ENCODE results near the gene MS4A8.
"Not testable (repeated sequence)": the region's sequence is repeated elsewhere in the genome, so short reads cannot be mapped to it uniquely, and the experiment has no call there.

Gene MS4A8

GRCh38 chr11:60741421-60741820 is 42.0 kb downstream of the MS4A8 start:
- Histone ChIP-seq H3K4me1 (ENCODE audit: insufficient read depth, low read length) (no peaks in the 10 kb centered on the region), H3K36me3 (ENCODE audit: insufficient read depth, low read length) (no peaks in the 10 kb centered on the region), H3K27me3 (ENCODE audit: insufficient read depth, low read length) (peaks cover 3% of the 10 kb centered on the region), H3K9me3 (ENCODE audit: low read length) (peaks cover 3% of the 10 kb centered on the region), H2AFZ (ENCODE audit: low read depth, low read length) (no peak overlapping the region), H3K4me3 (ENCODE audit: low read length) (no peak overlapping the region)

- Histone ChIP-seq H3K9me3 (ENCODE audit: low read length) (peaks cover 3% of the 10 kb centered on the region), H3K36me3 (ENCODE audit: insufficient read depth, low read length) (no peaks in the 10 kb centered on the region), H2AFZ (ENCODE audit: low read depth, low read length) (no peak overlapping the region), H3K27me3 (ENCODE audit: insufficient read depth, low read length) (no peaks in the 10 kb centered on the region), H3K4me3 (ENCODE audit: low read length) (no peak overlapping the region), H3K4me1 (ENCODE audit: insufficient read depth, low read length) (no peaks in the 10 kb centered on the region)
Observed at GRCh38 chr11:60743058-60743457, 43.6 kb downstream of the MS4A8 start.

GRCh38 chr11:60744114-60744513 is 44.7 kb downstream of the MS4A8 start:
- H3K4me1 ChIP-seq (ENCODE audit: insufficient read depth, low read length) = no peaks in the 10 kb centered on the region
- no peaks in the 10 kb centered on the region for H3K27me3 ChIP-seq (ENCODE audit: insufficient read depth, low read length)
- peaks cover 3% of the 10 kb centered on the region for H3K9me3 ChIP-seq (ENCODE audit: low read length)
- no peak overlapping the region for H3K4me3 ChIP-seq (ENCODE audit: low read length)
- no peak overlapping the region for H2AFZ ChIP-seq (ENCODE audit: low read depth, low read length)
- no peaks in the 10 kb centered on the region for H3K36me3 ChIP-seq (ENCODE audit: insufficient read depth, low read length)

- no peaks in the 10 kb centered on the region for H3K9me3 ChIP-seq (ENCODE audit: low read length)
- H2AFZ ChIP-seq (ENCODE audit: low read depth, low read length) = no peak overlapping the region
- no peak overlapping the region for H3K4me3 ChIP-seq (ENCODE audit: low read length)
- H3K4me1 ChIP-seq (ENCODE audit: insufficient read depth, low read length) = no peaks in the 10 kb centered on the region
- no peaks in the 10 kb centered on the region for H3K36me3 ChIP-seq (ENCODE audit: insufficient read depth, low read length)
- no peaks in the 10 kb centered on the region for H3K27me3 ChIP-seq (ENCODE audit: insufficient read depth, low read length)
Observed at GRCh38 chr11:60747359-60747873, 48.0 kb downstream of the MS4A8 start.

- Histone ChIP-seq H3K9me3 (ENCODE audit: low read length) (no peaks in the 10 kb centered on the region), H3K27me3 (ENCODE audit: insufficient read depth, low read length) (no peaks in the 10 kb centered on the region), H3K36me3 (ENCODE audit: insufficient read depth, low read length) (no peaks in the 10 kb centered on the region), H3K4me1 (ENCODE audit: insufficient read depth, low read length) (no peaks in the 10 kb centered on the region), H2AFZ (ENCODE audit: low read depth, low read length) (no peak overlapping the region), H3K4me3 (ENCODE audit: low read length) (no peak overlapping the region)
Observed at GRCh38 chr11:60748225-60748624, 48.8 kb downstream of the MS4A8 start.

GRCh38 chr11:60748821-60749220 is 49.4 kb downstream of the MS4A8 start:
- Histone ChIP-seq H3K4me3 (ENCODE audit: low read length) (no peak overlapping the region), H3K9me3 (ENCODE audit: low read length) (no peaks in the 10 kb centered on the region), H3K27me3 (ENCODE audit: insufficient read depth, low read length) (no peaks in the 10 kb centered on the region), H3K36me3 (ENCODE audit: insufficient read depth, low read length) (no peaks in the 10 kb centered on the region), H3K4me1 (ENCODE audit: insufficient read depth, low read length) (no peaks in the 10 kb centered on the region), H2AFZ (ENCODE audit: low read depth, low read length) (no peak overlapping the region)

- Histone ChIP-seq H3K9me3 (ENCODE audit: low read length) (no peaks in the 10 kb centered on the region), H3K4me3 (ENCODE audit: low read length) (no peak overlapping the region), H2AFZ (ENCODE audit: low read depth, low read length) (no peak overlapping the region), H3K4me1 (ENCODE audit: insufficient read depth, low read length) (no peaks in the 10 kb centered on the region), H3K27me3 (ENCODE audit: insufficient read depth, low read length) (no peaks in the 10 kb centered on the region), H3K36me3 (ENCODE audit: insufficient read depth, low read length) (no peaks in the 10 kb centered on the region)
Observed at GRCh38 chr11:60750911-60751310, 51.5 kb downstream of the MS4A8 start.

GRCh38 chr11:60753309-60753708 is 53.9 kb downstream of the MS4A8 start:
- no peaks in the 10 kb centered on the region for H3K4me1 ChIP-seq (ENCODE audit: insufficient read depth, low read length)
- H3K27me3 ChIP-seq (ENCODE audit: insufficient read depth, low read length) = no peaks in the 10 kb centered on the region
- no peaks in the 10 kb centered on the region for H3K36me3 ChIP-seq (ENCODE audit: insufficient read depth, low read length)
- H3K4me3 ChIP-seq (ENCODE audit: low read length) = no peak overlapping the region
- no peak overlapping the region for H2AFZ ChIP-seq (ENCODE audit: low read depth, low read length)
- H3K9me3 ChIP-seq (ENCODE audit: low read length) = no peaks in the 10 kb centered on the region

- Histone ChIP-seq H3K36me3 (ENCODE audit: insufficient read depth, low read length) (no peaks in the 10 kb centered on the region), H3K9me3 (ENCODE audit: low read length) (no peaks in the 10 kb centered on the region), H3K27me3 (ENCODE audit: insufficient read depth, low read length) (no peaks in the 10 kb centered on the region), H2AFZ (ENCODE audit: low read depth, low read length) (no peak overlapping the region), H3K4me3 (ENCODE audit: low read length) (no peak overlapping the region), H3K4me1 (ENCODE audit: insufficient read depth, low read length) (no peaks in the 10 kb centered on the region)
Observed at GRCh38 chr11:60754887-60755286, 55.5 kb downstream of the MS4A8 start.

- H3K36me3 ChIP-seq (ENCODE audit: insufficient read depth, low read length) = no peaks in the 10 kb centered on the region
- H3K4me3 ChIP-seq (ENCODE audit: low read length) = no peak within 1 kb of the TSS
- H3K4me1 ChIP-seq (ENCODE audit: insufficient read depth, low read length) = no peaks in the 10 kb centered on the region
- H2AFZ ChIP-seq (ENCODE audit: low read depth, low read length) = no peak within 1 kb of the TSS
- H3K27me3 ChIP-seq (ENCODE audit: insufficient read depth, low read length) = no peaks in the 10 kb centered on the region
- H3K9me3 ChIP-seq (ENCODE audit: low read length) = no peaks in the 10 kb centered on the region
Observed at GRCh38 chr11:60756307-60757032, 57.1 kb downstream of the MS4A8 start, which contains the start of gene MS4A15. Gene MS4A15, plus strand, starts transcription at chr11:60756867. Its CDS starts 6,867 bp downstream, at chr11:60763734.

GRCh38 chr11:60757231-60757800 is 57.9 kb downstream of the MS4A8 start:
- Histone ChIP-seq H3K4me3 (ENCODE audit: low read length) (no peak overlapping the region), H3K36me3 (ENCODE audit: insufficient read depth, low read length) (no peaks in the 10 kb centered on the region), H3K4me1 (ENCODE audit: insufficient read depth, low read length) (no peaks in the 10 kb centered on the region), H3K9me3 (ENCODE audit: low read length) (no peaks in the 10 kb centered on the region), H2AFZ (ENCODE audit: low read depth, low read length) (no peak overlapping the region), H3K27me3 (ENCODE audit: insufficient read depth, low read length) (no peaks in the 10 kb centered on the region)

GRCh38 chr11:60758671-60759070 is 59.3 kb downstream of the MS4A8 start:
- H3K4me1 ChIP-seq (ENCODE audit: insufficient read depth, low read length); H2AFZ ChIP-seq (ENCODE audit: low read depth, low read length); H3K27me3 ChIP-seq (ENCODE audit: insufficient read depth, low read length); H3K4me3 ChIP-seq (ENCODE audit: low read length); H3K36me3 ChIP-seq (ENCODE audit: insufficient read depth, low read length); H3K9me3 ChIP-seq (ENCODE audit: low read length): not testable (repeated sequence)

- H3K36me3 ChIP-seq (ENCODE audit: insufficient read depth, low read length); H2AFZ ChIP-seq (ENCODE audit: low read depth, low read length); H3K4me3 ChIP-seq (ENCODE audit: low read length); H3K4me1 ChIP-seq (ENCODE audit: insufficient read depth, low read length); H3K9me3 ChIP-seq (ENCODE audit: low read length); H3K27me3 ChIP-seq (ENCODE audit: insufficient read depth, low read length): not testable (repeated sequence)
Observed at GRCh38 chr11:60759438-60760225, 60.2 kb downstream of the MS4A8 start.
